Neuronal stem cell (in vitro differentiated cells): Measurements from ENCODE around the gene USP30.

Experiments used
- DNase-seq: peaks from one replicate; pipeline ENCODE4 v3.0.0-alpha.2; 2013; ENCODE audit warnings: low spot score
- H2AFZ ChIP-seq: one replicate; pipeline ENCODE4 v1.6.1; 2013; ENCODE audit warnings: mild to moderate bottlenecking, low read length, inconsistent platforms
- H2AK5ac ChIP-seq: 2 replicates; pipeline ENCODE4 v1.6.1; 2013; ENCODE audit warnings: low read depth, mild to moderate bottlenecking, inconsistent platforms, low read length, moderate library complexity, mixed read lengths
- H2BK120ac ChIP-seq: 2 replicates; pipeline ENCODE4 v1.6.1; 2013; ENCODE audit warnings: low read depth, mild to moderate bottlenecking, inconsistent platforms, low read length, moderate library complexity, mixed read lengths
- H2BK12ac ChIP-seq: one replicate; pipeline ENCODE4 v1.6.1; 2013; ENCODE audit warnings: low read length, inconsistent platforms
- H2BK15ac ChIP-seq: 2 replicates; pipeline ENCODE4 v1.6.1; 2013; ENCODE audit warnings: mild to moderate bottlenecking, low read length, inconsistent platforms, mixed read lengths
- H2BK5ac ChIP-seq: one replicate; pipeline ENCODE4 v1.6.1; 2013; ENCODE audit warnings: inconsistent platforms, mild to moderate bottlenecking, low read length, moderate library complexity
- H3K14ac ChIP-seq: one replicate; pipeline ENCODE4 v1.6.1; 2013; ENCODE audit warnings: low read length, inconsistent platforms
- H3K18ac ChIP-seq: 2 replicates; pipeline ENCODE4 v1.6.1; 2013; ENCODE audit warnings: low read length, inconsistent platforms
- H3K23ac ChIP-seq: 2 replicates; pipeline ENCODE4 v1.6.1; 2013; ENCODE audit warnings: low read depth, mild to moderate bottlenecking, mixed read lengths, low read length, inconsistent platforms; ENCODE audit not compliant: poor library complexity
- H3K27ac ChIP-seq: replicated peaks from 3 replicates; pipeline ENCODE4 v1.5.1; 2013; ENCODE audit warnings: low read length, inconsistent platforms
- H3K27me3 ChIP-seq, 3 experiments: 2 replicates each; pipeline ENCODE4 v1.6.1; 2013; ENCODE audit warnings: low read length in 3 of 3, mild to moderate bottlenecking in 2 of 3, inconsistent platforms in 1 of 3, low read depth in 1 of 3, mixed read lengths in 1 of 3, moderate library complexity in 1 of 3; ENCODE audit not compliant: control insufficient read depth in 3 of 3, insufficient read depth in 3 of 3
- H3K36me3 ChIP-seq, 2 donors: replicated peaks in 1 of 2; 2 replicates each; pipeline ENCODE4 v1.6.1; 2013; ENCODE audit warnings: low read length in 2 of 2; ENCODE audit not compliant: control insufficient read depth in 2 of 2, insufficient read depth in 2 of 2
- H3K4ac ChIP-seq: 2 replicates; pipeline ENCODE4 v1.6.1; 2013; ENCODE audit warnings: inconsistent platforms, mild to moderate bottlenecking, low read length, moderate library complexity
- H3K4me1 ChIP-seq, 2 donors: 1 replicate in 1 of 2; 2 replicates in 1 of 2; pipeline ENCODE4 v1.6.1; 2013; ENCODE audit warnings: low read length in 2 of 2, low read depth in 1 of 2; ENCODE audit not compliant: control insufficient read depth in 2 of 2, insufficient read depth in 1 of 2
- H3K4me2 ChIP-seq: one replicate; pipeline ENCODE4 v1.6.1; 2013; ENCODE audit warnings: mild to moderate bottlenecking, low read length, inconsistent platforms; ENCODE audit not compliant: insufficient read depth, poor library complexity, severe bottlenecking
- H3K4me3 ChIP-seq, 2 donors: 2 replicates each; pipeline ENCODE4 v1.5.1; 2013; ENCODE audit warnings: low read length in 2 of 2, mild to moderate bottlenecking in 2 of 2, inconsistent platforms in 1 of 2, moderate library complexity in 1 of 2
- H3K79me1 ChIP-seq: one replicate; pipeline ENCODE4 v1.6.1; 2013; ENCODE audit warnings: low read depth, mild to moderate bottlenecking, inconsistent platforms, low read length, moderate library complexity
- H3K9ac ChIP-seq: one replicate; pipeline ENCODE4 v1.6.1; 2013; ENCODE audit warnings: mild to moderate bottlenecking, low read depth, low read length, inconsistent platforms; ENCODE audit not compliant: poor library complexity
- H3K9me3 ChIP-seq, 2 donors: replicated peaks in 1 of 2; 2 replicates each; pipeline versions ENCODE3 to v1.6.1; 2013; ENCODE audit warnings: low read length in 2 of 2, mild to moderate bottlenecking in 2 of 2, inconsistent platforms in 1 of 2, low read depth in 1 of 2, mixed read lengths in 1 of 2, moderate library complexity in 1 of 2; ENCODE audit not compliant: control insufficient read depth in 2 of 2, insufficient read depth in 1 of 2
- H4K8ac ChIP-seq: one replicate; pipeline ENCODE4 v1.6.1; 2013; ENCODE audit warnings: low read depth, mild to moderate bottlenecking, inconsistent platforms, low read length, moderate library complexity
- H4K91ac ChIP-seq: one replicate; pipeline ENCODE4 v1.6.1; 2013; ENCODE audit warnings: low read length, low read depth, mild to moderate bottlenecking, inconsistent platforms; ENCODE audit not compliant: poor library complexity
- WGBS, 2 donors: extraction: QIAGEN DNeasy Blood & Tissue Kit; methylation state at CpG; one replicate each; pipeline ENCODE4 v1.1.7; 2013; ENCODE audit warnings: missing lambda C conversion rate in 2 of 2, mixed read lengths in 1 of 2; ENCODE audit not compliant: insufficient read length in 2 of 2, insufficient replicate concordance in 1 of 2; ENCODE audit errors: extremely low coverage in 2 of 2; 5-methylcytosine and 5-hydroxymethylcytosine counted together

The USP30 gene

GRCh38 chr12:109131154-109132050 is 79.0 kb downstream of the USP30 start:
- Histone ChIP-seq H2BK15ac (no peak overlapping the region), H2AFZ (peak overlapping the region; percentile 31)

DNA sequence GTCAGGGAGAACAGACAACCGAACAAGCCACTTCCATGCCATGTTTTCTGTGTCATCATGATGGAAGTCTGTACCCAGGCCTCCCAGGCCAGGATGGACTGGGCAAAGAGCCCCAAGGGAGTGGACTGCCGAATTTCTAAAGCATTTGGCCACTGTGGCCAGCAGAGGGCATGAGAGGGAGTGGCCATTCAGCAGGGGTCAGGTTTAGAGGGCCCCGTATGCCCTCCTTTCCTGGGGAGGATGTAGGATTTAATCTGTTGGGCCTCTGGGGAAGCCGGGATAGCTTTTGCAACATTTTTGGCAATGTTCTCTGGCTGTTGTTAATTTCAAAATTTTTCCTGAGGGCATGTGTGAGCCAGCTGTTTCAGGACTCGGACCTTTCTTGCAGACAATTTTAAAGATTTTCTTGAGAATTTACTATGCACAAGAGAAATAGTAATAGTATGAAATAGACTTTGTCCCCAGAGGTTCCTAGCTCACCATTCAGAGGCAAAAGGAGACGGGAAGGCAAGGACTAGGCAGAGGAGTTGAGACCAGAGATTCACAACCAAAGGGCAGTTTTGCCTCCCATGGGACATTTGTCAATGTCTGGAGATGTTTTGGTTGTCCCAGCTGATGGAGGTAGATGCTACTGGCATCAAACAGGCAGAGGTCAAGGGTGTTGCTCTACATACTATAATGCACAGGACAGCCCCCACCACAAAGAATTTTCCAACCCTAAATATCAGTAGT is 82.0 kb downstream of the USP30 start:
- Histone ChIP-seq H3K4me1 (peaks cover 0 to 7% of the 10 kb centered on the region in 2 donors), H3K79me1 (no peaks in the 10 kb centered on the region), H3K23ac (no peak overlapping the region), H4K91ac (no peak overlapping the region), H2BK120ac (no peak overlapping the region), H3K4ac (no peak overlapping the region), H3K4me3 (no peak overlapping the region), H3K36me3 (no peaks in the 10 kb centered on the region), H3K9me3 (peaks cover 0 to 3% of the 10 kb centered on the region in 2 donors), H2BK15ac (no peak overlapping the region), H3K9ac (no peak overlapping the region), H3K27ac (no peak overlapping the region), H2AK5ac (no peak overlapping the region), H2AFZ (no peak overlapping the region), H3K27me3 (peaks cover 0 to 28% (median 0%) of the 10 kb centered on the region in 3 experiments), H4K8ac (no peak overlapping the region), H2BK5ac (no peak overlapping the region), H3K18ac (no peak overlapping the region), H3K14ac (no peak overlapping the region), H3K4me2 (no peak overlapping the region), H2BK12ac (no peak overlapping the region)
- no peak for DNase-seq
- WGBS, 2 donors, result no CpG with 5 or more reads among the region's 6 CpGs

More at GRCh38 chr12:109131154-109132050, 79.0 kb downstream of the USP30 start:
- H2BK120ac ChIP-seq, result peak overlapping the region; percentile 17
- no peaks in the 10 kb centered on the region for H3K79me1 ChIP-seq
- no peak overlapping the region for H3K4me3 ChIP-seq
- H4K8ac ChIP-seq, result no peak overlapping the region
- peaks cover 0 to 3% of the 10 kb centered on the region in 2 donors for H3K9me3 ChIP-seq
- H2BK5ac ChIP-seq, result no peak overlapping the region
- H2AK5ac ChIP-seq, result no peak overlapping the region
- no peaks in the 10 kb centered on the region for H3K36me3 ChIP-seq
- H3K4me2 ChIP-seq, result no peak overlapping the region
- H4K91ac ChIP-seq, result no peak overlapping the region
- no CpG with 5 or more reads among the region's 24 CpGs for WGBS, 2 donors
- peak overlapping the region; percentile 36 for H3K18ac ChIP-seq
- peaks cover 0 to 7% of the 10 kb centered on the region in 2 donors for H3K4me1 ChIP-seq
- no peak for DNase-seq
- H3K4ac ChIP-seq, result no peak overlapping the region
- peaks cover 0 to 22% (median 0%) of the 10 kb centered on the region in 3 experiments for H3K27me3 ChIP-seq
- no peak overlapping the region for H3K23ac ChIP-seq
- no peak overlapping the region for H3K9ac ChIP-seq
- H3K27ac ChIP-seq, result no peak overlapping the region
- no peak overlapping the region for H2BK12ac ChIP-seq
- H3K14ac ChIP-seq, result no peak overlapping the region

DNA sequence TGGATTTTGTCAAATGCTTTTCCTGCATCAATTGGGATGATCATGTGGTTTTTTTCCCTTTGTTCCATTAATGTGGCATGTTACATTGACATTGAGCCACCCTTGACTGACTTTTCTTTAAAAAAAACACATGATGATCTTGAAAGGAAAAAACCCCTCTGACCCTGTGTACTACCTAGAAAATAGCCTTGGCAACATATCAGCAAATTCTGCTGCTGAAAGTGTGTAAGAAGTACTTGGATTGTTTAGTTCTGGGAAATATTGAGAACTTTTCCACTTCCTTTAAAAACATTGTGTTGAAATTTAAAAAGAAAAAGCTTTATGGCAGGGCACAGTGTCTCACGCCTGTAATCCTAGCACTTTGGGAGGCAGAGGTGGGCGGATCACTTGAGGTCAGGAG is 84.7 kb downstream of the USP30 start:
- DNase-seq, result no peak
- Histone ChIP-seq H3K27ac (no peak overlapping the region), H3K14ac (no peak overlapping the region), H3K27me3 (peaks cover 0 to 17% (median 0%) of the 10 kb centered on the region in 3 experiments), H3K9me3 (peaks cover 0 to 3% of the 10 kb centered on the region in 2 donors), H3K4me2 (no peak overlapping the region), H3K18ac (no peak overlapping the region), H2BK120ac (no peak overlapping the region), H3K9ac (no peak overlapping the region), H2BK15ac (no peak overlapping the region), H3K4me1 (peaks cover 0 to 2% of the 10 kb centered on the region in 2 donors), H3K4ac (no peak overlapping the region), H3K23ac (no peak overlapping the region), H3K79me1 (no peaks in the 10 kb centered on the region), H3K4me3 (no peak overlapping the region), H2AK5ac (no peak overlapping the region), H4K91ac (no peak overlapping the region), H2BK12ac (no peak overlapping the region), H4K8ac (no peak overlapping the region), H3K36me3 (no peaks in the 10 kb centered on the region), H2BK5ac (no peak overlapping the region), H2AFZ (no peak overlapping the region)
- no CpG with 5 or more reads among the region's 2 CpGs for WGBS, 2 donors
